HepG2 (cell line): ENCODE measurements around the gene MTHFR. TPM values are rescaled to one million over a fixed set of nuclear protein-coding genes. Genes with fewer than 3 reads are reported as not detected.
A peak's percentile ranks its signal among the peaks of the same experiment; 100 is the strongest.

ENCODE experiments used
- BCLAF1 ChIP-seq: fragments of 450-650 bp; IDR thresholded peaks from 2 replicates; pipeline ENCODE4 v1.6.1; 2017; ENCODE audit warnings: mild to moderate bottlenecking
- DMAP1 ChIP-seq: IDR thresholded peaks from 2 replicates; pipeline ENCODE4 v1.6.1; 2016
- MAX ChIP-seq: IDR thresholded peaks from 2 replicates; pipeline ENCODE4 v1.6.1; 2012; ENCODE audit warnings: inconsistent platforms
- MLLT10 ChIP-seq: sonication (generic); formaldehyde crosslinking; IDR thresholded peaks from 2 replicates; pipeline ENCODE4 v1.4.0; 2020; ENCODE audit warnings: missing genetic modification reagents
- NFRKB ChIP-seq: fragments of 450-650 bp; IDR thresholded peaks from 2 replicates; pipeline ENCODE4 v1.6.1; 2017
- PHF5A ChIP-seq: IDR thresholded peaks from one replicate; pipeline ENCODE4 v1.6.1; 2018; ENCODE audit warnings: low read depth, missing genetic modification reagents; ENCODE audit not compliant: unreplicated experiment
- SOX5 ChIP-seq: IDR thresholded peaks from 2 replicates; pipeline ENCODE4 v1.6.1; 2016; ENCODE audit warnings: borderline replicate concordance
- TCF7 ChIP-seq: sonication (generic); IDR thresholded peaks from 2 replicates; pipeline ENCODE4 v1.6.1; 2016; ENCODE audit warnings: antibody characterized with exemption, low read depth
- ZNF557 ChIP-seq: sonication (generic); formaldehyde crosslinking; IDR thresholded peaks from 2 replicates; pipeline ENCODE4 v1.4.0; 2020; ENCODE audit warnings: missing genetic modification reagents
- ZNF576 ChIP-seq: sonication (generic); formaldehyde crosslinking; IDR thresholded peaks from 2 replicates; pipeline ENCODE4 v1.4.0; 2020; ENCODE audit warnings: mild to moderate bottlenecking, missing genetic modification reagents
- ZNF660 ChIP-seq: sonication (generic); formaldehyde crosslinking; IDR thresholded peaks from 2 replicates; pipeline ENCODE4 v1.5.1; 2020; ENCODE audit warnings: mild to moderate bottlenecking, low read depth, missing genetic modification reagents, borderline replicate concordance
- ZNF709 ChIP-seq: sonication (generic); formaldehyde crosslinking; IDR thresholded peaks from 2 replicates; pipeline ENCODE4 v1.5.0; 2020; ENCODE audit warnings: mild to moderate bottlenecking, missing genetic modification reagents
- ZNF710 ChIP-seq: sonication (generic); formaldehyde crosslinking; IDR thresholded peaks from 2 replicates; pipeline ENCODE4 v1.5.0; 2020; ENCODE audit warnings: mild to moderate bottlenecking, missing genetic modification reagents, borderline replicate concordance
- ZNF781 ChIP-seq: sonication (generic); formaldehyde crosslinking; IDR thresholded peaks from 2 replicates; pipeline ENCODE4 v1.5.1; 2020; ENCODE audit warnings: borderline replicate concordance, mild to moderate bottlenecking, missing genetic modification reagents; ENCODE audit errors: not compliant biosample characterization
- polyA plus RNA-seq, 8 experiments: library from polyadenylated mRNA; depleted of rRNA in 3 of 8; stranded (reverse) in 7 of 8; unstranded in 1 of 8; fragments of >200 nt; fragmentation: Illumina TruSeq in 4 of 8; extraction: Trizol in 4 of 8; gene quantifications; 2 replicates each; pipeline versions ENCODE4 v1.2.1 to v1.2.3, GENCODE V29; 2011 to 2016; ENCODE audit warnings: low read depth in 4 of 8, missing spikeins in 1 of 8, mixed read lengths in 1 of 8; ENCODE audit not compliant: insufficient read depth in 1 of 8
- total RNA-seq, 5 experiments: library from RNA; depleted of rRNA; stranded (reverse); fragments of >200 nt; fragmentation: Illumina TruSeq; extraction: Trizol; gene quantifications; 2 replicates each; pipeline ENCODE4 v1.2.3, GENCODE V29; 2016; ENCODE audit warnings: low read depth in 1 of 5
- TF ChIP-seq, protein P1 (sequence below): IDR thresholded peaks from 2 replicates; pipeline ENCODE4 v1.4.0; 2020; ENCODE audit warnings: mild to moderate bottlenecking, missing genetic modification reagents
- TF ChIP-seq, protein P2 (sequence below): sonication (generic); formaldehyde crosslinking; IDR thresholded peaks from 2 replicates; pipeline ENCODE4 v1.4.0; 2020; ENCODE audit warnings: missing genetic modification reagents, borderline replicate concordance

The MTHFR gene
- total and polyA plus RNA-seq, 2 of the 13 experiments (the other 11 are each of a cell fraction or from before 2014, with no cell fraction given) = 3.8 to 8.2 TPM

GRCh38 chr1:11842154-11843041 lies 36.6 kb upstream of the MTHFR start (continued):
- TF ChIP-seq, protein P1, sequence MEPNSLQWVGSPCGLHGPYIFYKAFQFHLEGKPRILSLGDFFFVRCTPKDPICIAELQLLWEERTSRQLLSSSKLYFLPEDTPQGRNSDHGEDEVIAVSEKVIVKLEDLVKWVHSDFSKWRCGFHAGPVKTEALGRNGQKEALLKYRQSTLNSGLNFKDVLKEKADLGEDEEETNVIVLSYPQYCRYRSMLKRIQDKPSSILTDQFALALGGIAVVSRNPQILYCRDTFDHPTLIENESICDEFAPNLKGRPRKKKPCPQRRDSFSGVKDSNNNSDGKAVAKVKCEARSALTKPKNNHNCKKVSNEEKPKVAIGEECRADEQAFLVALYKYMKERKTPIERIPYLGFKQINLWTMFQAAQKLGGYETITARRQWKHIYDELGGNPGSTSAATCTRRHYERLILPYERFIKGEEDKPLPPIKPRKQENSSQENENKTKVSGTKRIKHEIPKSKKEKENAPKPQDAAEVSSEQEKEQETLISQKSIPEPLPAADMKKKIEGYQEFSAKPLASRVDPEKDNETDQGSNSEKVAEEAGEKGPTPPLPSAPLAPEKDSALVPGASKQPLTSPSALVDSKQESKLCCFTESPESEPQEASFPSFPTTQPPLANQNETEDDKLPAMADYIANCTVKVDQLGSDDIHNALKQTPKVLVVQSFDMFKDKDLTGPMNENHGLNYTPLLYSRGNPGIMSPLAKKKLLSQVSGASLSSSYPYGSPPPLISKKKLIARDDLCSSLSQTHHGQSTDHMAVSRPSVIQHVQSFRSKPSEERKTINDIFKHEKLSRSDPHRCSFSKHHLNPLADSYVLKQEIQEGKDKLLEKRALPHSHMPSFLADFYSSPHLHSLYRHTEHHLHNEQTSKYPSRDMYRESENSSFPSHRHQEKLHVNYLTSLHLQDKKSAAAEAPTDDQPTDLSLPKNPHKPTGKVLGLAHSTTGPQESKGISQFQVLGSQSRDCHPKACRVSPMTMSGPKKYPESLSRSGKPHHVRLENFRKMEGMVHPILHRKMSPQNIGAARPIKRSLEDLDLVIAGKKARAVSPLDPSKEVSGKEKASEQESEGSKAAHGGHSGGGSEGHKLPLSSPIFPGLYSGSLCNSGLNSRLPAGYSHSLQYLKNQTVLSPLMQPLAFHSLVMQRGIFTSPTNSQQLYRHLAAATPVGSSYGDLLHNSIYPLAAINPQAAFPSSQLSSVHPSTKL (CRISPR knock-in tag) = peak; percentile 90
- peak; percentile 79 for TF ChIP-seq MAX
- TF ChIP-seq DMAP1 = 0 out of 2 replicates have a peak, but pooled peaks have one; percentile 54
- TF ChIP-seq ZNF576 (CRISPR knock-in tag) = no peak
- no peak for TF ChIP-seq ZNF781 (CRISPR knock-in tag)
- TF ChIP-seq, protein P2, sequence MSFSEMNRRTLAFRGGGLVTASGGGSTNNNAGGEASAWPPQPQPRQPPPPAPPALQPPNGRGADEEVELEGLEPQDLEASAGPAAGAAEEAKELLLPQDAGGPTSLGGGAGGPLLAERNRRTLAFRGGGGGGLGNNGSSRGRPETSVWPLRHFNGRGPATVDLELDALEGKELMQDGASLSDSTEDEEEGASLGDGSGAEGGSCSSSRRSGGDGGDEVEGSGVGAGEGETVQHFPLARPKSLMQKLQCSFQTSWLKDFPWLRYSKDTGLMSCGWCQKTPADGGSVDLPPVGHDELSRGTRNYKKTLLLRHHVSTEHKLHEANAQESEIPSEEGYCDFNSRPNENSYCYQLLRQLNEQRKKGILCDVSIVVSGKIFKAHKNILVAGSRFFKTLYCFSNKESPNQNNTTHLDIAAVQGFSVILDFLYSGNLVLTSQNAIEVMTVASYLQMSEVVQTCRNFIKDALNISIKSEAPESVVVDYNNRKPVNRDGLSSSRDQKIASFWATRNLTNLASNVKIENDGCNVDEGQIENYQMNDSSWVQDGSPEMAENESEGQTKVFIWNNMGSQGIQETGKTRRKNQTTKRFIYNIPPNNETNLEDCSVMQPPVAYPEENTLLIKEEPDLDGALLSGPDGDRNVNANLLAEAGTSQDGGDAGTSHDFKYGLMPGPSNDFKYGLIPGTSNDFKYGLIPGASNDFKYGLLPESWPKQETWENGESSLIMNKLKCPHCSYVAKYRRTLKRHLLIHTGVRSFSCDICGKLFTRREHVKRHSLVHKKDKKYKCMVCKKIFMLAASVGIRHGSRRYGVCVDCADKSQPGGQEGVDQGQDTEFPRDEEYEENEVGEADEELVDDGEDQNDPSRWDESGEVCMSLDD (CRISPR knock-in tag) = no peak
- no peak for TF ChIP-seq ZNF660 (CRISPR knock-in tag)
- TF ChIP-seq ZNF710 (CRISPR knock-in tag) = peak; percentile 62; the same call in 1 of the 2 replicates
- peak; percentile 77 for TF ChIP-seq TCF7
- peak; percentile 65; the same call in 1 of the 2 replicates for TF ChIP-seq ZNF709 (CRISPR knock-in tag)
- TF ChIP-seq MLLT10 (CRISPR knock-in tag) = no peak
- TF ChIP-seq NFRKB = no peak
- peak; percentile 94 for TF ChIP-seq PHF5A
- no peak for TF ChIP-seq BCLAF1
- 0 out of 2 replicates have a peak, but pooled peaks have one; percentile 59 for TF ChIP-seq ZNF557 (CRISPR knock-in tag)
- TF ChIP-seq SOX5 (CRISPR knock-in tag) = peak; percentile 90
